PC-3 (cell line): ENCODE data around the gene PLD1.

Experiments used
- CTCF ChIP-seq: fragments of 300-600 bp; sonication (generic); conservative IDR thresholded peaks from 2 replicates; pipeline ENCODE4 v1.5.1; 2017; ENCODE audit warnings: antibody characterized with exemption, low read depth, mild to moderate bottlenecking, low read length
- EZH2 ChIP-seq: fragments of 300-600 bp; sonication (generic); IDR thresholded peaks from one replicate; pipeline ENCODE4 v1.6.1; 2017; ENCODE audit warnings: antibody characterized with exemption, mild to moderate bottlenecking, low read length; ENCODE audit not compliant: unreplicated experiment
- EZH2phosphoT487 ChIP-seq: fragments of 300-600 bp; sonication (generic); IDR thresholded peaks from 2 replicates; pipeline ENCODE4 v1.6.1; 2018; ENCODE audit warnings: mild to moderate bottlenecking, antibody characterized with exemption, low read length, borderline replicate concordance

- TF ChIP-seq CTCF (no peak), EZH2phosphoT487 (no peak), EZH2 (no peak)
These were observed 114.9 kb downstream of the PLD1 start for GRCh38 chr3:171695426-171695825.
